ENCODE results near the gene CHRD.

The CHRD gene

GRCh38 chr3:184384342-184384741 is 4.5 kb downstream of the CHRD start:
- no peak for DNase-seq

- DNase-seq: no peak
Measured at GRCh38 chr3:184384856-184385422, 5.1 kb downstream of the CHRD start.

GRCh38 chr3:184386047-184386806 is 6.4 kb downstream of the CHRD start:
- DNase-seq: no peak

- no peak for DNase-seq
Measured at GRCh38 chr3:184387174-184387714, 7.4 kb downstream of the CHRD start.

- DNase-seq: no peak
Measured at GRCh38 chr3:184388164-184388935, 8.5 kb downstream of the CHRD start.

- no peak for DNase-seq
Measured at GRCh38 chr3:184388936-184389230, 9.0 kb downstream of the CHRD start.

- DNase-seq: no peak
Measured at GRCh38 chr3:184389384-184389783, 9.5 kb downstream of the CHRD start.

- no peak for DNase-seq
Measured at GRCh38 chr3:184389935-184390528, 10.2 kb downstream of the CHRD start.

GRCh38 chr3:184391266-184391665 is 11.4 kb downstream of the CHRD start:
- no peak for DNase-seq

GRCh38 chr3:184395320-184395660 is 15.4 kb downstream of the CHRD start:
- DNase-seq: peak; percentile 52

GRCh38 chr3:184399410-184399809 is 19.6 kb downstream of the CHRD start:
- DNase-seq: no peak

- no peak for DNase-seq
Measured at GRCh38 chr3:184405075-184406030, 25.5 kb downstream of the CHRD start.

GRCh38 chr3:184409331-184409926 is 29.6 kb downstream of the CHRD start:
- DNase-seq: no peak

- no peak for DNase-seq
Measured at GRCh38 chr3:184409946-184410500, 30.2 kb downstream of the CHRD start.

GRCh38 chr3:184414418-184415202 is 34.8 kb downstream of the CHRD start:
- no peak for DNase-seq

GRCh38 chr3:184415203-184415490 is 35.3 kb downstream of the CHRD start:
- no peak for DNase-seq

GRCh38 chr3:184417619-184418327 is 37.9 kb downstream of the CHRD start:
- peak; percentile 82 for DNase-seq

- no peak for DNase-seq
Measured at GRCh38 chr3:184419171-184419570, 39.3 kb downstream of the CHRD start.

- peak; percentile 89 for DNase-seq
Measured at GRCh38 chr3:184423561-184423960, 43.7 kb downstream of the CHRD start.

- DNase-seq: no peak
Measured at GRCh38 chr3:184426691-184427141, 46.9 kb downstream of the CHRD start.

Data from RPMI8226 (cell line).